Endothelial cell (in vitro differentiated cells): ENCODE results near the gene SOS2. TPM values are rescaled to one million over a fixed set of nuclear protein-coding genes. Genes with fewer than 3 reads are reported as not detected.

Experiments
- DNase-seq: peaks from one replicate; pipeline ENCODE4 v3.0.0; 2021; ENCODE audit warnings: low spot score
- H3K27ac Mint-ChIP-seq: one replicate; pipeline ENCODE4 v1.8.0; 2021; ENCODE audit warnings: mixed read lengths, inconsistent platforms; ENCODE audit not compliant: unreplicated experiment
- H3K27me3 Mint-ChIP-seq: one replicate; pipeline ENCODE4 v1.8.0; 2021; ENCODE audit warnings: mild to moderate bottlenecking, moderate library complexity, mixed read lengths, inconsistent platforms; ENCODE audit not compliant: unreplicated experiment
- H3K36me3 Mint-ChIP-seq: one replicate; pipeline ENCODE4 v1.8.0; 2021; ENCODE audit warnings: mild to moderate bottlenecking, low read depth, mixed read lengths, inconsistent platforms; ENCODE audit not compliant: unreplicated experiment
- H3K4me1 Mint-ChIP-seq: one replicate; pipeline ENCODE4 v1.8.0; 2021; ENCODE audit warnings: mild to moderate bottlenecking, mixed read lengths, inconsistent platforms; ENCODE audit not compliant: unreplicated experiment
- H3K4me3 Mint-ChIP-seq: one replicate; pipeline ENCODE4 v1.8.0; 2021; ENCODE audit warnings: mild to moderate bottlenecking, mixed read lengths, inconsistent platforms; ENCODE audit not compliant: unreplicated experiment
- H3K9me3 Mint-ChIP-seq: one replicate; pipeline ENCODE4 v1.8.0; 2021; ENCODE audit warnings: mixed read lengths, inconsistent platforms; ENCODE audit not compliant: unreplicated experiment
- total RNA-seq: library from RNA; stranded (reverse); fragmentation: NEBNext Ultra II Directional; extraction: Animal tissue kit (Norgen Biotek cat#: 25700); gene quantifications from one replicate; pipeline ENCODE4 v1.2.1, GENCODE V29; 2021; ENCODE audit not compliant: unreplicated experiment
- TF ChIP-seq, protein P1 (sequence below): fragments of 200-600 bp; sonication (generic); IDR thresholded peaks from one replicate; pipeline ENCODE4 v1.5.0; 2021; ENCODE audit warnings: antibody characterized with exemption; ENCODE audit not compliant: unreplicated experiment

The SOS2 gene
- total RNA-seq, 1 donor from 2014 or later = 27.9 TPM

- Mint-ChIP-seq H3K4me3 (no peak overlapping the region), H3K9me3 (no peaks in the 10 kb centered on the region), H3K4me1 (no peaks in the 10 kb centered on the region), H3K27ac (no peak overlapping the region), H3K36me3 (peaks cover 6% of the 10 kb centered on the region), H3K27me3 (no peaks in the 10 kb centered on the region)
- DNase-seq = no peak
- TF ChIP-seq, protein P1, sequence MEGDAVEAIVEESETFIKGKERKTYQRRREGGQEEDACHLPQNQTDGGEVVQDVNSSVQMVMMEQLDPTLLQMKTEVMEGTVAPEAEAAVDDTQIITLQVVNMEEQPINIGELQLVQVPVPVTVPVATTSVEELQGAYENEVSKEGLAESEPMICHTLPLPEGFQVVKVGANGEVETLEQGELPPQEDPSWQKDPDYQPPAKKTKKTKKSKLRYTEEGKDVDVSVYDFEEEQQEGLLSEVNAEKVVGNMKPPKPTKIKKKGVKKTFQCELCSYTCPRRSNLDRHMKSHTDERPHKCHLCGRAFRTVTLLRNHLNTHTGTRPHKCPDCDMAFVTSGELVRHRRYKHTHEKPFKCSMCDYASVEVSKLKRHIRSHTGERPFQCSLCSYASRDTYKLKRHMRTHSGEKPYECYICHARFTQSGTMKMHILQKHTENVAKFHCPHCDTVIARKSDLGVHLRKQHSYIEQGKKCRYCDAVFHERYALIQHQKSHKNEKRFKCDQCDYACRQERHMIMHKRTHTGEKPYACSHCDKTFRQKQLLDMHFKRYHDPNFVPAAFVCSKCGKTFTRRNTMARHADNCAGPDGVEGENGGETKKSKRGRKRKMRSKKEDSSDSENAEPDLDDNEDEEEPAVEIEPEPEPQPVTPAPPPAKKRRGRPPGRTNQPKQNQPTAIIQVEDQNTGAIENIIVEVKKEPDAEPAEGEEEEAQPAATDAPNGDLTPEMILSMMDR = no peak
Measured at GRCh38 chr14:50072395-50072794, 159.0 kb downstream of the SOS2 start.

GRCh38 chr14:50070840-50071548 lies 160.4 kb downstream of the SOS2 start:
- Mint-ChIP-seq H3K9me3 (no peaks in the 10 kb centered on the region), H3K4me1 (no peaks in the 10 kb centered on the region), H3K36me3 (peaks cover 6% of the 10 kb centered on the region), H3K4me3 (no peak overlapping the region), H3K27me3 (peaks cover 1% of the 10 kb centered on the region), H3K27ac (no peak overlapping the region)
- DNase-seq = no peak
- TF ChIP-seq, protein P1 = no peak

- TF ChIP-seq, protein P1 = no peak
- peaks cover 6% of the 10 kb centered on the region for H3K36me3 Mint-ChIP-seq
- H3K27ac Mint-ChIP-seq = no peak overlapping the region
- no peaks in the 10 kb centered on the region for H3K4me1 Mint-ChIP-seq
- H3K4me3 Mint-ChIP-seq = no peak overlapping the region
- peaks cover 1% of the 10 kb centered on the region for H3K27me3 Mint-ChIP-seq
- DNase-seq = no peak
- no peaks in the 10 kb centered on the region for H3K9me3 Mint-ChIP-seq
Measured at GRCh38 chr14:50070230-50070629, 161.1 kb downstream of the SOS2 start.

GRCh38 chr14:50069325-50069724 lies 162.1 kb downstream of the SOS2 start:
- Mint-ChIP-seq H3K9me3 (no peaks in the 10 kb centered on the region), H3K4me3 (no peak overlapping the region), H3K4me1 (no peaks in the 10 kb centered on the region), H3K36me3 (peaks cover 6% of the 10 kb centered on the region), H3K27ac (no peak overlapping the region), H3K27me3 (peaks cover 1% of the 10 kb centered on the region)
- no peak for DNase-seq
- TF ChIP-seq, protein P1 = no peak

DNA sequence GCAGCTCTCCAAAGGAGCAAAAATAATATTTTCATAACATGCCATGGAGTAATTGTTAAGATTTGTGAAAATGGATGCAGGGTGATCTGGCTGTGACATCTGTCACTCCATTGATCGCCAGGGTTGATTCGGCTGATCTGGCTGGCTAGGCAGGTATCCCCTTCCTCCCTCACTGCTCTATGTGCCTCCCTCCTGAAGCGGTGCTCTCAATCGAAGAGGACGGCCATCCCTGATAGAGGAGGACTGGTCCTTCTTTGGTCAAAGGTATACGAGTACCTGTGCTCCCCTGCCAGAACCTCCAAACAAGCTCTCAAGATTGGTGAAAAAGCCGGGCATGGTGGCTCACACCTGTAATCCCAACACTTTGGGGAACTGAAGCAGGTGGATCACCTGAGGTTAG lies 162.9 kb downstream of the SOS2 start:
- H3K4me1 Mint-ChIP-seq = no peaks in the 10 kb centered on the region
- no peak overlapping the region for H3K27ac Mint-ChIP-seq
- H3K9me3 Mint-ChIP-seq = no peaks in the 10 kb centered on the region
- no peak for DNase-seq
- H3K4me3 Mint-ChIP-seq = no peak overlapping the region
- H3K36me3 Mint-ChIP-seq = peaks cover 6% of the 10 kb centered on the region
- H3K27me3 Mint-ChIP-seq = peaks cover 3% of the 10 kb centered on the region
- TF ChIP-seq, protein P1 = no peak
